Suprapubic skin (tissue), 3 donors: ENCODE measurements around the gene TRPV3.

ENCODE experiments used
- CTCF ChIP-seq, 2 donors: fragments of 200-600 bp in 1 of 2; fragments of 450-650 bp in 1 of 2; sonication (generic) in 1 of 2; IDR thresholded peaks; one replicate each; pipeline ENCODE4 v1.5.1; 2016 to 2019; ENCODE audit warnings: antibody characterized with exemption in 2 of 2, mild to moderate bottlenecking in 1 of 2, moderate library complexity in 1 of 2
- EP300 ChIP-seq: sonication (generic); formaldehyde crosslinking; IDR thresholded peaks from one replicate; pipeline ENCODE4 v1.6.1; 2017; ENCODE audit warnings: antibody characterized with exemption
- POLR2A ChIP-seq, 2 donors: fragments of 450-650 bp; IDR thresholded peaks; one replicate each; pipeline ENCODE4 v1.6.1; 2017; ENCODE audit warnings: antibody characterized with exemption in 2 of 2, mild to moderate bottlenecking in 2 of 2, moderate library complexity in 2 of 2

- TF ChIP-seq CTCF (IDR thresholded peaks at IDR 0.05) (no peak), EP300 (no peak), POLR2A (IDR thresholded peaks at IDR 0.05) (no peak)
Observed at GRCh38 chr17:3511852-3512504, 45.6 kb downstream of the TRPV3 start.
